ENCODE measurements around the gene CD46.

CD46 gene

GRCh38 chr1:207797229-207797973 lies 45.5 kb downstream of the CD46 start:
- peak; percentile 80 for DNase-seq (ENCODE audit: low spot score)

- peak; percentile 14 for DNase-seq (ENCODE audit: low spot score)
Measured at GRCh38 chr1:207798847-207799246, 47.0 kb downstream of the CD46 start.

DNA sequence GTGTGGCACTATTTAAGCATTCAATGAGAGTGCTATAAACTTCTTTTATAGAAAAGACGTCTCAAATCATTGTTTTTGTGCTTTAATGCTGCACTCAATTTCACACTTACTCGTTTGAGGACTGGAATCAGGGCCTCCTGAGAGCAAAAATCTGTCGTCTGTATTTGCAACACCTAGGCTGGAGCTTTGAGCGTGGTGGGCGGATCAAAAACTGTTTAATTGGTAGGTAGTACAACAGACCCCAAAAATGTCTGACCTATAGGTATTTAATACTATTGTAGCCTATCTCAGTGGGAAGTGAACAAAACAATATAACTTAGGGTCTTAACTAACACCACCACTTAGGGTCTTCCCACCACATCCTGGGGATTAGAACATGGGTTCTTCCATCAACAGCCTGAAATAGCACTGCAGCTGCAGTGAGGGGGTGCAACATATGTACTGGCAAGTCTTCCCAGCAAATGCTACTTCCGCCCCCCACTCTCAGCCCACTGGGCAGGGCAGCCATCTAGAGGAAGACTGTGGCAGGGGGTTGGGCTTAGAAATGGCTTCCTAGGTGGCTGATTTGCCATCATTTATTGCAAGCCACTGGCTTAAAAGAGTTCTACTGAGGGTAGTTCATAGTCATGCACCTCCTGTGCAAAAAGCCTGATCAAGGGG lies 48.3 kb downstream of the CD46 start:
- no peak for DNase-seq (ENCODE audit: low spot score)

DNA sequence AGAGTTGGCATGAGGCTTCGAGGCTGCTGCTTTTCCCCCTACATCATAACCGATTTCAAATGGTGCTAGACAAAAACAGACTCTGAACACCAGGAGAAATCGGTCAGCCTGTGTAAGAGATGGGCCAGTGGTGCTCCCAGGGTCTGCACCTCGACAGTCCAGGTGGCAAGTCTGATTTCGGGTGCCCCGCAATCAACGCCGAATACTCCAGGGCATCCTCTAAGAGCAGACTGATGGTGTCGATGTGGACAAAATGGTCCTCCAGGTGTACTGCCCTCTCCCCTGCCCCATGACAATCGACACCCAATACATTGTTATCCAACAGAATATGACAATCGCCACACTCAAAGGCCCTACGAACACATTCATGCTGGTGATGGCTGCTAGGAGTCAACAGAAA lies 50.0 kb downstream of the CD46 start:
- DNase-seq (ENCODE audit: low spot score): no peak

- no peak for DNase-seq (ENCODE audit: low spot score)
Measured at GRCh38 chr1:207803678-207804077, 51.8 kb downstream of the CD46 start.

GRCh38 chr1:207804721-207805468 lies 53.0 kb downstream of the CD46 start:
- DNase-seq (ENCODE audit: low spot score): no peak

GRCh38 chr1:207805841-207806421 lies 54.1 kb downstream of the CD46 start:
- no peak for DNase-seq (ENCODE audit: low spot score)

DNA sequence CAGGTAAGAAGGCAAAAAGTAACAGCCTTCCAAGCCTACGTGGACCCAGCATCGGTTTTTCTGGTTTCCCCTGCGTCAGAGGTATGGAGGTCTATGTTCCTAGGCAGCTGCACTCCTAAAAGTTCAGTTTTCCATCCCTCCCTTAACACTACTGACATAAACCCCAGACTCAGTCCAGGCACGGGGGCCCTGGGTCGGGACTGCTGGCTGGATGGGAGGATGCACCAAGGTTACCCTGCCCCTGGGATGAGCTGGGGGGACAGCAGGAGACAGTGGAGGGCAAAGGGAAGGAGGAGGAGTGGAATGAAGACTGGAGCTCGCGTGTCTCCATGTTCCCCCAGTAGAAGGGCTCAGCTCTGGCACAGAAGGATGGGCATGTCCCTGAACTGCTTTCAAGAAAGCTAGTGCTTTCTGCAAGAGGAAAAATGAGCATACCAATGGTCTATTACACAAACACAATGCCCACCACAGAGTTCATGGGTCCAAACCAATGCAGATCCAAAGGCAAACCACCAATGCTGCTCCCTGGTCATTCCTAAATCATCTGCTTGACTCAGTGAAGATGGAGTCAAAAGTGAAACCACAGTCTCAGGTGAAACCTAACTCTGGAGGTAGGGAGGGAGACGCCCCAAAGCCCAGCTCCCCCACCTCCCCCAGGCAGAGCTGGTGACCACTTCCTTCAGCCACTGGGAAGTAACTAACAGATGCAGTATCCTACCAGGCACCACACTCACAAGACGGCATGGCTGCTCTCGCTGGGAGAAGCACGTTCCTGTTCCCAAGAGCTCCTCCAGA lies 54.9 kb downstream of the CD46 start:
- no peak for DNase-seq (ENCODE audit: low spot score)

- DNase-seq (ENCODE audit: low spot score): no peak
Measured at GRCh38 chr1:207807326-207807689, 55.5 kb downstream of the CD46 start.

GRCh38 chr1:207807690-207808321 lies 56.0 kb downstream of the CD46 start:
- no peak for DNase-seq (ENCODE audit: low spot score)

DNA sequence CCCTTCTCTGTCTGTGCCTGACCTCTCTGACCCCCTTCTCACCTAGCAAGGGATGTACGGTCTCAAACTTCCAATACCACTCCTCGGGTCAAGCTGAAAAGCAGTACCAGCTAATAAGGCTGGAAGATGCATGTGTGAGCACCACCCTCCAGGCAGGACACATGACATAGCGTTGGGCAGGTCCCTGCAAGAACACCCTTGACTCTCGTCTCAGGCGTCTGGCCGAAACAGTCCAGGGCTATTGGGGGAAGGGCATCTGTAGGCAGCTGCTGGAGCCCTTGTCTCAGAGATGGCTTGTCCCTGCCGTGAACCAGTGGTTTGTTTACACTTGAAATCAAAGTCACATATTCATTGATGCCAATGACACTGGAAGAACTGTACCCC lies 56.5 kb downstream of the CD46 start:
- DNase-seq (ENCODE audit: low spot score): no peak

DNA sequence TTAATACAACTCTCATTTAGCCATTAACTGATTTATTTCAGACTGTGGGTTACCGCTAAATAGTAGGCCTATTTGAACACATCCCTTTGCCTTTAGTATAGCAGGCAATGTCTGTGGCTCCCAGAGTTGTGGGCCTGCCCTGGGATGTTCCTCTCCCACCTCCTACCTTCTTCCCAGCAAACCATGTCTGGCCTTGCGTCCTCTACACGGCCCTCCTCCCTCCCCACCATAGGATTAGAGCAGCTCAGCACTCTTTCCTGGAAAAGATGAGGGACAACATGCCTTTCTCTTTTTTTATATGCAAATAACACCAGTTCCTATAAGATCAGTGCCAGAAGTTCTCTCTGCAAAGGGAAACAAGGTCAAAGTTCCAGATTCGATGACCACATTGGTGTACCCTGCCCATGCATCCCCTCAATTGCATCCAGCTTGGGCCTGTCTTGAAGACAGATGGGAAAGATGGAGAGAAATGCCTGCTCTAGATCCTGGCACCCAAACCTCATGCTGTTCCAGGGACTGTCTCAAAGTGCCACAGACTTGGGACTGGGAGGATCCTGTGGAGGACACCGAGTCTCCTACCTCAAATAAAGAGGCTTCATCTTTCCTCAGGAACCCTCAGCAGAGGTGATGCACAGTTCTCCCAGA lies 57.2 kb downstream of the CD46 start:
- no peak for DNase-seq (ENCODE audit: low spot score)

- no peak for DNase-seq (ENCODE audit: low spot score)
Measured at GRCh38 chr1:207810173-207810572, 58.3 kb downstream of the CD46 start.

DNA sequence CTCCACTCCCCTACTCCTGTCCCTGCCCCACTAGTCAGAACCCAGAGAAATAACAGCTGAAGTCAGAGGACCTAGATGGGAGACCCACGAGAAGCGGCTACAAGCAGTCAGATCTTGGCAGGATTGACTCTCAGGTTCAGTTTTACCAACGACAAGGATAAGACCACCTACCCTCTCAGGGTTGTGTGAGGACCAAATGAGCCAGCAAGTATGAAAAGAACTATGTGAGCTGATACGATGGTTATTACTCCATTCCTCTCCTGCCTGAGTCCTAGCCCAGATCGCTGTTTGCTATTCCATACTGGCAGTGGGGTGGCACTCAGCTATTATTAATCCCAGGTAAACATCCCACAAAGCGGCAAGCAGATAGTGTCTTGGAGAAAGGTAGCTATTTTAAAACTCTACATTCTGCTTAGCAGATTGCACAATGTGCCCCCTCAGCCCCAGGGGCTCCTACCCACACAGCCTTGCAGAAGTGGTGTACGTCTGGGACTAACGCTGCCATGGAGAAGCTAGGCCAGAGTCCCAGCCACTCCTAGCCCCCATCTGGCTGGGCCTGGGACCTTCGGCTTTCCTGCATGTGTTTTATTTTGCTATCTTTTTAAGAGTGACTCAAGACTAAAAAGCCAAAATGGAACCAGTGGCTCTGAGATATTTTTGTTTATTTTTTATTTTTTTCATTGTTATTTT lies 58.9 kb downstream of the CD46 start:
- no peak for DNase-seq (ENCODE audit: low spot score)

GRCh38 chr1:207811319-207811718 lies 59.5 kb downstream of the CD46 start:
- no peak for DNase-seq (ENCODE audit: low spot score)

GRCh38 chr1:207811920-207812720 lies 60.3 kb downstream of the CD46 start:
- DNase-seq (ENCODE audit: low spot score): no peak

GRCh38 chr1:207812778-207813511 lies 61.1 kb downstream of the CD46 start:
- DNase-seq (ENCODE audit: low spot score): no peak

DNA sequence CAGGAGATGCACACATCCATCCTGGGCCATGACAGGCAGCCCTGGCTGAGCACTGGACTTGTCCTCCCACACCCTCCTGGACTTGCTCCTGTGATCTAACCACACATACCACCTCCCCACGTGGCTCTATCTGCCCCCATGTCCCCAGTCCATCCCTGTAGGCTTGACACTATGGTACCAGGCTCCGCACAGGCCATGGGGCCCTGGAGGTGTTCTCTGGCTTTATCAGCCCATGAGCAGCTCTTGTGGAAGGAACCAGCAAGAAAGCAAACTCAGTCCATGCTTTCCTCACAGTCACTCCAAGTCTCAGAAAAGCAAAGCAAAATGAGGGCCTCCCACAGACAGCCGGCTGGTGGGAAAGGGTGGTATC lies 61.6 kb downstream of the CD46 start:
- no peak for DNase-seq (ENCODE audit: low spot score)

DNA sequence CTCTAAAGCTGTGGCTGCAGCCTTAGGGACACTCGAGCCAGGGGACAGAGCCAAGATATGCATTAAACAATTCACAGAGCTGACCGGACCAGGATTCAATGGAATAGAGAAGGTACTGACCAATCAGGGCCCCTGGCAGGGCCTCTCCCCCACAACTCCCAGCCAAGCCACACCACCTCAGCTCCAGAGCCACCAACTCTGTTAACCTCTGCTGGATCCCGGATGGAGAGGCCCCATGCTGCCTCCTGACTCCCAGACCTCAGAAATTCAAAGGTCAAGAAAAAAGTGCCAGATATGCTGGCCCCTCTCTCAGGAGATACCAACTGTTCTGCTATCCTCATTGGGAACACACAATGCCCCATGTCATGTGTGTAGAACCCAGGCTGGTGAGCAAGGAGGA lies 62.1 kb downstream of the CD46 start:
- no peak for DNase-seq (ENCODE audit: low spot score)

Measured in CD4-positive, alpha-beta T cell treated with Interleukin-15 for 4 hours (primary cell).